Activated T-cell treated with anti-CD3 and anti-CD28 coated beads for 1 hour (primary cell): ENCODE data around the gene ZC3H11A.
"Not testable (repeated sequence)": the region's sequence is repeated elsewhere in the genome, so short reads cannot be mapped to it uniquely, and the experiment has no call there.

Experiments used
- DNase-seq: peaks from one replicate; pipeline ENCODE4 v3.0.0-alpha.2; 2020; ENCODE audit warnings: low read depth

The ZC3H11A gene

GRCh38 chr1:203781962-203782361 lies 13.5 kb upstream of the ZC3H11A start:
- DNase-seq: no peak

- DNase-seq: no peak
Observed at GRCh38 chr1:203789966-203790365, 5.5 kb upstream of the ZC3H11A start.

GRCh38 chr1:203791498-203791897 lies 3.9 kb upstream of the ZC3H11A start:
- DNase-seq: no peak

GRCh38 chr1:203792486-203792885 lies 2.9 kb upstream of the ZC3H11A start:
- no peak for DNase-seq

- not testable (repeated sequence) for DNase-seq
Observed at GRCh38 chr1:203793561-203793960, 1.9 kb upstream of the ZC3H11A start.

- no peak for DNase-seq
Observed at GRCh38 chr1:203794764-203795440, 521 bp upstream of the ZC3H11A start.

DNA sequence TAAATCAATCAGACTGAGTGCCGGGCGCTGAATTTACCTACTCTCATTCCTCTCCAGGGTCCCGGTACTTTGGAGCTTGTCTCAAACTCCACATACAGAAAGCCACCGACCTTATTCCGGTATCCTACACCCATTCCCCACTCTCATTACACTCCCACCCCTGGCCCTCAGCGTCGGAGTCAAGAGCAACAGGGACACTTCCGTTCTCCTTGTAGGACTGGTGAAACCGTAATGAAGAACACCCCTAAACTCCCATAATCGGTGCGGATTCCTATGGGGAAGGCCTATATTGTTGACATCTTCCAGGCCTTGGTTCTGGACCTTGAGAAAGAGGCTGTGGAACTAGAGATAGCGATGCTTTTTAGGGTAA lies 798 bp downstream of the ZC3H11A start:
- DNase-seq: no peak

GRCh38 chr1:203797216-203797615 lies 1.8 kb downstream of the ZC3H11A start:
- DNase-seq: no peak

DNA sequence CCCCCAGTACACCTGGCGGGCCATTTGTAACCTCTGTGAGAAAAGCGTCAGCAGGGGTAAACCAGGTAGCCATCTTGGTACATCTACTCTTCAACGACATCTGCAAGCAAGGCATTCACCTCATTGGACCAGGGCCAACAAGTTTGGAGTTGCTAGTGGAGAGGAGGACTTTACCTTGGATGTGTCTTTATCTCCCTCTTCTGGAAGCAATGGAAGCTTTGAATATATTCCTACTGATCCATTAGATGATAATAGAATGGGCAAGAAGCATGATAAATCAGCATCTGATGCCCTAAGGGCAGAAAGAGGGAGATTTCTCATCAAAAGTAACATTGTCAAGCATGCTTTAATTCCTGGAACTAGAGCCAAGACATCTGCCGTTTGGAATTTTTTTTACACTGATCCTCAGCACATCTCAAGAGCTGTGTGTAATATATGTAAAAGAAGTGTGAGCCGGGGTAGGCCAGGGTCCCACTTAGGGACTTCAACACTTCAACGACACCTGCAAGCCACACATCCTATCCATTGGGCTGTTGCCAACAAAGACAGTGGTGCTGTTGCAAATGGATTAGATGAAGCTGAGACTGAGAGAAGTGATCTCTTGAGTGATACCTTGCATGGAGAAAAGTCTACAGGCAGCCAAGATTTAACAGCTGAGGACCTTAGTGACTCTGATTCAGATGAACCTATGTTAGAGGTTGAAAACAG lies 2.7 kb downstream of the ZC3H11A start:
- DNase-seq: no peak

DNA sequence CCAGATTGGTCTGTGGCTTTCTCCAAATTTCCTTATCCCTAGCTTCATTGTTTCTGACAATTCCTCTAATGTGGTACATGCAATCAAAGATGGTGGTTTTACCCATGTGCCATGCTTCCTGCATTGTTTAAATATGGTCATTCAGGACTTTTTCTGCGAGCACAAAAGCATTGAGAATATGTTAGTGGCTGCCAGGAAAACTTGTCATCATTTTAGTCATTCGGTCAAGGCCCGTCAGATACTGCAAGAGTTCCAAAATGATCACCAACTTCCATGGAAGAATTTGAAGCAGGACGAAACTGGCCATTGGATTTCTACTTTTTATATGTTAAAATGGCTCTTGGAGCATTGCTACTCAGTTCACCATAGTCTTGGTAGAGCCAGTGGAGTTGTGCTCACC lies 3.7 kb downstream of the ZC3H11A start:
- DNase-seq: no peak

GRCh38 chr1:203799971-203800370 lies 4.5 kb downstream of the ZC3H11A start:
- DNase-seq: no peak

GRCh38 chr1:203805689-203806088 lies 10.3 kb downstream of the ZC3H11A start:
- no peak for DNase-seq

DNA sequence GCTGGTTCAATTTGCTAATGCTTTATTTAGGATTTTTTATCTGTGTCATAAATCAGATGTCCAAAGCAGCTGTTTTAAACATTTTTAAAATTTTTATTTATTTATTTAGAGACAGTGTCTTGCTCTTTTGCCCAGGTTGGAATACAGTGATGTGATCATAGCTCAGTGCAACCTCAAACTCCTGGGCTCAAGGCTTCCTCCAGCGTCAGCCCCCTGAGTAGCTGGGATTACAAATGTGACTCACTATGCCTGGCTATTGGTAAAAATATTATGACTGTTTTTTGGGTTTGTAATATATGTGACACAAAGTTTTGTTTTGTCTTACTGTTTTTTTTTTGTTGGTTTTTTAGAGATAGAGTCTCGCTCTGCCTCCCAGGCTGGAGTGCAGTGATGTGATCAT lies 11.8 kb downstream of the ZC3H11A start:
- no peak for DNase-seq

GRCh38 chr1:203813581-203814341 lies 18.3 kb downstream of the ZC3H11A start:
- no peak for DNase-seq

- no peak for DNase-seq
Observed at GRCh38 chr1:203818399-203818798, 23.0 kb downstream of the ZC3H11A start.

DNA sequence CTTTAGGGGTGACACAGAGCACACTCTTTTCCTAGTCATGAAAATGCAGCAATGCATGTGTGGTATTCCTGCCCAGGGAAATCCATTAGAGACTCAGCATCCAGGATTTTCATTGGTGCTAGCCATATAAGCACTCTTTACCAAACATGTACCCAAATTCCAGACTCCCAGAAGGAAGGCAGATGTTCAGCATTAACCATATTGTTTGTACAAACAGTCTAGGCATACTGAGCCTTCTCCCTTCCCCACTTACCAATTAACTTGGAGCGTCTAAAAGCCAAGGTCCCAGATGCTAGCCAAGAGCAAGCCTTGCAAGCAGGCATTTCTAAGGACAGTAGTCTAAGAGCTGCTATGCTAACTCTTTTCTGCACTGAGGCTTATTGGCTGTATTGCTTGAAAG lies 27.9 kb downstream of the ZC3H11A start:
- no peak for DNase-seq

DNA sequence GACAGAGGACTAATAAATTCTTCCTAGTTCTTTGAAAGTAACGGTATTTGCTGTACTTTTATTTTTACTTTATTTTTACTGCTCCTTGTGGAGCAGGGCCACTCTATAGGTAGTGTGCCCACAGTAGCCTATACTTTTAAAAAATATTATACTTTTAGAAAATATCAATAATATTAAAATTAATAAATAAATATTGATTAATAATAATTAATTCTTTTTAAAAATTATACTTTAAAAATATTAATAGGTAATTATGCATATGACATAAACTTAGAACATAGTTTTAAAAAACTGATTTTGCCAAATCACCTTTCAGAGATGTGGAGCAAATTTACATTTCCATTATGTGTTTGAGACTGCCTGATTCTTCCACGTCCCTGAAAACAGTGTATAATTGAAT lies 30.8 kb downstream of the ZC3H11A start:
- no peak for DNase-seq

- no peak for DNase-seq
Observed at GRCh38 chr1:203828002-203828401, 32.6 kb downstream of the ZC3H11A start.

GRCh38 chr1:203828503-203828902 lies 33.1 kb downstream of the ZC3H11A start:
- DNase-seq: no peak

- DNase-seq: not testable (repeated sequence)
Observed at GRCh38 chr1:203829247-203829646, 33.8 kb downstream of the ZC3H11A start.

DNA sequence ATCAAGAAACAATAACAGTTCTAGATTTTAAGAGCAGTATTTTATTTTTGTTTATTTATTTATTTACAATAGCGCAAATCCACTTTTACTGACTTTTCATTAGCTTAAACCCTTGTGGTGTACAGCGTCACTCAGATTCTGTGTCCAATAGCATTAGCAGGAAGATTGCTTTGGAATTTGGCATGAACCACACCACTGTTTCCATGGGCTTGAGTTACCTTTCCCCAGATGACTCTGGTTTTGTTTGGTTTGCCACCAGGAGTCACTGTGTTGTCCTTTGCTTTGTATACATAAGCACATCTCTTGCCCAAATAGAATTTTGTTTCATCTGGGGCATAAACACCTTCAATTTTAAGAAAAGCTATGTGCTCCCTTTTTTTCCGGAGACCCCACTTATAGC lies 40.1 kb downstream of the ZC3H11A start:
- DNase-seq: no peak

DNA sequence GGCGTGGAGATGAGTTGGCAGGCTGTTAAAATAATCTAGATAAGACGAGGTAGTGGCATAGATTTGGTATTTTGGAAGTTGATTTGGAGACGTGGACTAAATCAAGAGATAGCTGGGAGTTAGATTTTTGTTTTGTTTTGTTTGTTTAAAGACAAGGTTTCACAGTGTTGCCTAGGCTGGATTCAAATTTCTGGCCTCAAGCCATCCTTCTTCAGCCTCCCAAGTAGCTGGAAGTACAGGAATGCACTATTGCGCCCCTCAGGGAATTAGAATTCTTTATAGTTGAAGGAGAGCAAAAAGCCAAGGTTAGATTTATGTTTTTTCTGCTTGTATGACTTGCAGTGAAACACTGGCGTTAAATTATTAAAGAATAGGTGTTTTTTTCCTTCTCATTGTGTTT lies 43.7 kb downstream of the ZC3H11A start:
- no peak for DNase-seq

- no peak for DNase-seq
Observed at GRCh38 chr1:203840208-203840808, 44.9 kb downstream of the ZC3H11A start.
